Measurements from ENCODE around the gene BACE2.

BACE2 gene

GRCh38 chr21:41325138-41325912 lies 157.4 kb downstream of the BACE2 start:
- DNase-seq, result no peak

- DNase-seq, result no peak
These were observed 158.6 kb downstream of the BACE2 start for GRCh38 chr21:41326414-41327080.

GRCh38 chr21:41327753-41328152 lies 159.8 kb downstream of the BACE2 start:
- DNase-seq, result no peak

GRCh38 chr21:41328660-41329607 lies 161.0 kb downstream of the BACE2 start:
- DNase-seq, result no peak
